Muscle of leg (tissue), 11 donors: Measurements from ENCODE around the gene MMP24. TPM values are rescaled to one million over a fixed set of nuclear protein-coding genes. Genes with fewer than 3 reads are reported as not detected.

Experiments used
- DNase-seq: peaks from one replicate; pipeline ENCODE4 v3.0.0; 2013
- H3K27ac ChIP-seq: one replicate; pipeline ENCODE4 v1.5.1; 2013; ENCODE audit warnings: mild to moderate bottlenecking, low read length, control low read depth
- H3K27me3 ChIP-seq: one replicate; pipeline ENCODE4 v1.6.1; 2013; ENCODE audit warnings: low read length; ENCODE audit not compliant: control insufficient read depth, insufficient read depth
- H3K36me3 ChIP-seq: one replicate; pipeline ENCODE4 v1.6.1; 2013; ENCODE audit warnings: low read length; ENCODE audit not compliant: control insufficient read depth, insufficient read depth
- H3K4me1 ChIP-seq: one replicate; pipeline ENCODE4 v1.6.1; 2013; ENCODE audit warnings: low read length; ENCODE audit not compliant: control insufficient read depth, insufficient read depth
- H3K4me3 ChIP-seq: one replicate; pipeline ENCODE4 v1.5.1; 2013; ENCODE audit warnings: low read length, control low read depth
- H3K9me3 ChIP-seq: replicated peaks from 2 replicates; pipeline ENCODE4 v1.6.1; 2013; ENCODE audit warnings: low read depth, low read length; ENCODE audit not compliant: control insufficient read depth
- WGBS: methylation state at CpG from one replicate; pipeline ENCODE4 v1.1.5; 2013; ENCODE audit warnings: missing lambda C conversion rate; ENCODE audit not compliant: insufficient coverage; 5-methylcytosine and 5-hydroxymethylcytosine counted together
- polyA plus RNA-seq, 8 donors: library from polyadenylated mRNA; unstranded; fragments of 120-200 nt; gene quantifications; one replicate each; pipeline versions ENCODE4 v1.2.1 to v1.2.3, GENCODE V29; 2013; ENCODE audit warnings: inconsistent platforms in 1 of 8, low replicate concordance in 1 of 8; ENCODE audit not compliant: insufficient read length in 8 of 8, insufficient read depth in 1 of 8
- total RNA-seq: library from RNA; stranded (reverse); fragments of 120-200 nt; gene quantifications from one replicate; pipeline ENCODE4 v1.2.4, GENCODE V29; 2013

Gene MMP24
- total and polyA plus RNA-seq, 9 donors: 0.27 to 0.61 (median 0.36) TPM

DNA sequence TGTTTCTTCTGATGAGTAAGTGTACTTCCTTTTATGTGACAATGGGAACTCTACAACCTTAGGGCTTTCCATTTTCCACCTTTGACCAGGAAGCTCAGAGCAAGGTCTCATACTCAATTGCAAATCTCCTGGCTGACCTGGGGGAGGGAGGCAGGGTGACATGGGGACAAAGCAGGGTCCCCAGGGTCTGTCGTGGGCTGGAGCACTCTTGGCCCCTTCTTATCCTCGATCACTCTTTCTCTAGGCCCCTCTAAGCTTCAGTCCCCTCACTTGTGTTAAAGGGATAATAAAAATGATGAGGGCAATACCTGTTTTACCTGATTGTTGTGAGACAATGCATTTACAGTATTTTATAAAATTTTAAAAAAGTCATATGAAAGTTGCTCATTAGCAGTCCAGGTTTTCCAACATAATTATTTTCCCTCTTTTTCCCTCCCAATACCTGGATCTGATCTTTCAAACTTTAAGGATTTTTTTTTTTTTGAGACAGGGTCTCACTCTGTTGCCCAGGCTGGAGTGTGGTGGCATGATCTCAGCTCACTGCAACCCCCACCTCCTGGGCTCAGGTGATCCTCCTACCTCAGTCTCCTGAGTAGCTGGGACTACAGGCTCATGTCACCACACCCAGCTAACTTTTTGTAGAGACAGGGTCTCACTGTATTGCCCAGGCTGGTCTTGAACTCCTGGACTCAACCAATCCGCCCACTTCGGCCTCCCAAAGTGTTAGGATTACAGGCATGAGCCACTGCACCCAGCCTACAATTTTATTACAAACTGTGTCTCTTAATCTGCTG is 74.2 kb downstream of the MMP24 start:
- WGBS: 100% methylated on average over 2 of the region's 4 CpGs
- H3K36me3 ChIP-seq: peaks cover 19% of the 10 kb centered on the region
- no peaks in the 10 kb centered on the region for H3K9me3 ChIP-seq
- no peak for DNase-seq
- no peak overlapping the region for H3K4me3 ChIP-seq
- peaks cover 3% of the 10 kb centered on the region for H3K4me1 ChIP-seq
- peaks cover 1% of the 10 kb centered on the region for H3K27me3 ChIP-seq
- no peak overlapping the region for H3K27ac ChIP-seq

DNA sequence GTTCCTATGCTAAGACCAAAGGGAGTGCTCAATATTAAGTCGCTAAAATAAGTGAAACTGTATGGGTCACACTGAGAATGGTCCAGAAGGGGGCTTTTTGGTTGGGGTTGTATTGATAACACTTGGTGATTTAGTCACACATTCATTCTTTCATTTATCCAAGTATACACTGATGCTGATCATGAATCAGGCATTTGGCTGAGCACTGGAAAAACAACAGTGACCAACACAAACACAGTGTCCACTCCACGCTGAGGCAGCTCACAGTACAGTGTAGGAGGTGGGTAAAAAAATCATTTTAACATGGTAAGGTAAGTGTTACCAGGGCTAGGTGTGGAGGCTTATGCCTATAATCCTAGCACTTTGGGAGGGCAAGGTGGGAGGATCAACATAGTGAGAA is 74.9 kb downstream of the MMP24 start:
- H3K4me3 ChIP-seq: no peak overlapping the region
- WGBS: no CpG with 5 or more reads among the region's 2 CpGs

DNA sequence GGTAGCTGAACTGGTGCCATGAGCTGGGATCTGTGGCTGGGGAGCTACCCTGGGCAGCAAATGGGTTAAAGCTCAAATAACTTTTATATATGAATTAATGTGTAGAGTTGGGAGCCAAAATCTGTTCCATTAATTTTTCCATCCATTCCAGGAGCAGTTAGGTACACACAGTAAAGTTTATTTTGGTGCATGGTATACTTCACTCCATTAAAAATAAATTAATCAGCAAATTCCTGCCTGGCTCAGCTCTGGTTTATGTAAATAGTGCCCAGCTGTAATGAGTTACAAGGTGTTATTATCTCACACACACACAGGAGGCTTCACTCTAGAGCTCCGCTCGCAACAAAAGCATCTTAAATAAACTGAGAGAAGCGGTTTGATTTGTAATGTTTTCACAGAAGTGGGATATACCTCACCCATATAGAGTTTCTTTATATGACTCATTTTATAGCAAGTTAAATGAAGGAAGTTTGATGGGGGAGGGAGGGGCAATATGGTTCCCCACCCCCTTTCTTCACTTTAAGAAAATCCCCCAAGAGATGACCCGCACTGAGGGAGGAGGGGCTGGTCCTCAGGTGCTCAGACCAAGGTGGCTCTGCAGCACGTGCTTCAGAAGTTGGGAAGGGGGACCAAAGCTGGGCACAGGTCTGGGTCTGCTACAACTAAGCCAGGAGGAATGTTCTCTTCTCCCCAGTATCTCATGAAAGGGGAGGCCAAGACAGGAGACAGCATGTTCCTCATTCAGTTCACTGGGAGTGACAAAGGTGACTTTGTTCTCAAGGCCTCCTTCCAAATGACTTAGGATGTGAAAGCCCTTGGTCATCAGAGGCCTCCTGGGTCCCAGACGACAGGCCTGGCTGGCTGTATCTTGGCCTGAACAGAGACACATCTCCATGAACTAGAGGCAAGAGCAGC is 76.2 kb downstream of the MMP24 start:
- WGBS: 80% methylated on average over 1 of the region's 6 CpGs
- peaks cover 33% of the 10 kb centered on the region for H3K36me3 ChIP-seq
- DNase-seq: no peak
- no peaks in the 10 kb centered on the region for H3K27me3 ChIP-seq
- H3K9me3 ChIP-seq: no peaks in the 10 kb centered on the region
- peaks cover 11% of the 10 kb centered on the region for H3K4me1 ChIP-seq
- no peak overlapping the region for H3K27ac ChIP-seq
- no peak overlapping the region for H3K4me3 ChIP-seq

More for the DNA sequence above, 74.9 kb downstream of the MMP24 start:
- Histone ChIP-seq H3K36me3 (peaks cover 25% of the 10 kb centered on the region), H3K27me3 (no peaks in the 10 kb centered on the region), H3K27ac (no peak overlapping the region), H3K4me1 (peaks cover 6% of the 10 kb centered on the region), H3K9me3 (no peaks in the 10 kb centered on the region)
- no peak for DNase-seq

DNA sequence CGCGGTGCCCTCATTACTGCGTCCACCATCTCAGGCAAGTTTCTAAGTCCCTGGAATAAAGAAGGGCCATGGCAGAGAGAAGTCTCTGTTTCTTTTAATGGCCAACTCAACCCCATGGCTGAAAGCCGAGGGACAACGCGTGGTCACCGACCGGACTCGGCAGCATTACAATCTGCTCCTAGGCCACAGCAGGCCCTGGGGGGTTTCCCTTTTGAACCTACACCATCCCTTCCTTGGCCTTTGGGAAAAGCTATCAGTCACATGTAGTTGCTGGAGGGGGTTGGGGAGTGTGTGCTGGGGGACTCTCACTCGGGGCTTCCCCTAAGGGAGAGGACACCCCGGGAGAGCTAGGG is 76.9 kb downstream of the MMP24 start:
- Histone ChIP-seq H3K9me3 (no peaks in the 10 kb centered on the region), H3K4me1 (peaks cover 16% of the 10 kb centered on the region), H3K27me3 (no peaks in the 10 kb centered on the region), H3K4me3 (no peak overlapping the region), H3K27ac (no peak overlapping the region), H3K36me3 (peaks cover 33% of the 10 kb centered on the region)
- 93% methylated on average over 9 of the region's 11 CpGs for WGBS
- DNase-seq: no peak

DNA sequence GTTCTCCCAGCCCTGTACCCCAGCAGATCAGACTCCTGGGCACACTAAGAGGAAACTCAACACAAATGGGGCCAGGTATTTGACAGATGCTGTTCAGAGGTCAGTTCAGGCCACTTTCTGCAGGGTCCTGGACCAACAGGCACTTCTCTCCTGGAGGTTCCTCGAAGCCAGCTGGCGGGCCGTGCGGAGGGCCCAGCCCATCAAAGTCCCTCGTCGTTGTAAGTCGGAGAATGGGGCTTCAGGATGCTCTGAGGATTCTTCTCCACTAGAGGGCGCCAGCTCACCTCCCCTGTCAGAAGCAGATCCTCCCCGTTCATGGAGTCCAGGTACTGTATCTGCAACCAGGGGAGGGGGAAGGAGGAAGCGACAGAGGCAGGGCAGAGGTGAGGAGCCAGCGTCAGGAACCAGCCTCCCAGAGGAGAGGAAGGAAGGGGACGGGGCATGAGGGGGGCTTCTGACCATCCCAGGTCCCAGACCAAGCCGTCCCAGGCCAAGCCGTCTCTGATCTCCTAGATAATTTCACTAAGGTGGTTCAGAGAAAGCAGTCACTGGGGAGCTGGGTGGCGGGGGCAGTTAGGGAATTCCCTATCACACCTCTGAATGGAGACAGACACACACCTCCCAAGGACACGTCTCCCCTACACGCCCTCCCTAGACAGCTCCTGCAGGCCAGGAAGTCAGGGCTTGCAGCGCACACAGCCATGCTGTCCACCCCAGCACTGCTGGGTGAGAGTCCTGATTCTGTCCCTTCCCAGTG is 77.4 kb downstream of the MMP24 start:
- 5% methylated on average over 6 of the region's 18 CpGs for WGBS
- DNase-seq: peak; percentile 82
- Histone ChIP-seq H3K27me3 (no peaks in the 10 kb centered on the region), H3K27ac (no peak overlapping the region), H3K36me3 (peaks cover 33% of the 10 kb centered on the region), H3K4me3 (no peak overlapping the region), H3K4me1 (peaks cover 18% of the 10 kb centered on the region), H3K9me3 (no peaks in the 10 kb centered on the region)

DNA sequence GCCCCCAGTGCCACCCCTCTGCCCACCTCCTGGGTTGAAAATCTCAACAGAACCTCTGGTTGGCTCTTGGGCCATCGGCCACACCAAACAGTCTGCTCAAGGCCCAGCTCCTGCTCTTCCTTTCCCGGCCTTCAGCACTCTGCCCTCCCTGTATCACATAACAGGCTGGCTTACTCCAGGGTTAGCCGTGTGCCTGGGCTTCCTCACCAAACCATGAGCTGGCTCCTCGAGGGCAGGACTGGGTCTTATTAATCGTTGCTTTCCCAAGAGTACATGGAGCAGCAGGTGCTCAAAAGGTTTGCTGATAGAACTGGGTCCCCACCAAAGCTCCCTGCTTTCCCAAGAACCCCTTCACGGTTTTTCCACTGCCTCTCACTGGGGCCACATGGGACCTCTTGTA is 78.5 kb downstream of the MMP24 start:
- H3K4me1 ChIP-seq: peaks cover 18% of the 10 kb centered on the region
- H3K4me3 ChIP-seq: no peak overlapping the region
- no peak for DNase-seq
- peaks cover 37% of the 10 kb centered on the region for H3K36me3 ChIP-seq
- 86% methylated on average over 6 of the region's 6 CpGs for WGBS
- no peak overlapping the region for H3K27ac ChIP-seq
- no peaks in the 10 kb centered on the region for H3K9me3 ChIP-seq
- H3K27me3 ChIP-seq: no peaks in the 10 kb centered on the region

DNA sequence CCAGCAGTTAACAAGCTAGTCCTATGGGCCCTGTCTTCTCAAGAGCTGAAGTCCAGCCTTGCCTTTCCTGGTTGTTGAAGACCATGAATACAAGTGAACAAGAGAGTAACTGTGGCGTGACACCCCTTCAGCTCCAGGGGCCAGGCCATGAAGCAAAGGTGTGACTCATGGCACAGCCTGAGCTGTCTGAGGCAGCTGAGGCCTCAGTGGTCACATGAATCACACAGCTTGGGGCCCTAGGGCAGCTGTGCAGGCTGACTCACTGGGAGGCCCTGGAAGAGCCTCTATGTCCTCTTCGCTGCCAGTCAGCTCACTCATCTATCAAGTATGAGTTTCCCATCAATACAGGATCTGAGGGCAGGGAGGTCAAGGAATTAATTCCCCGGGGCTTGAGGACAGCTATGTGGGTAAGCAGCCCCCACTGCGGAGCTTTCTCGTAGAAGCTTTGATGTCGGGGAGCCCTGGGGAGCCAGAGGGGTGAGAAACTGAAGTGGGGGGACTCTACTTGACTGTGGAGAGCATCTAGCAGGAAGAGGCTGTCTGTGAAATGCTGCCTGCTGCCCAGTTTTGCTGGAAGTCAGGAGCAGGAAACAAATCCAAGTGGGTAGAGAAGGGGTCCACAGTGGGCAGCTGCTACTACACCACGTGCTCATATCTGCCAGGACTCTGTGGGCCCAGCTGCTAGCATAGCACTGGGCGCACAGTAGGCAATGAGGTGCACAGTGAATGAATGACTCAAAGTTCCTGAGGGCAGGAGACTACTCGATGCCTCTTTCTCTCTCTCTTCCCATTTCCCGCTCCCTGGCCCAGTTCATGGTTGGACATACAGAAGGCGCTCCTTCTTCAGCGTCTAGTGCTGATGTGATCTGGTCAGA is 79.4 kb downstream of the MMP24 start:
- no peak for DNase-seq

DNA sequence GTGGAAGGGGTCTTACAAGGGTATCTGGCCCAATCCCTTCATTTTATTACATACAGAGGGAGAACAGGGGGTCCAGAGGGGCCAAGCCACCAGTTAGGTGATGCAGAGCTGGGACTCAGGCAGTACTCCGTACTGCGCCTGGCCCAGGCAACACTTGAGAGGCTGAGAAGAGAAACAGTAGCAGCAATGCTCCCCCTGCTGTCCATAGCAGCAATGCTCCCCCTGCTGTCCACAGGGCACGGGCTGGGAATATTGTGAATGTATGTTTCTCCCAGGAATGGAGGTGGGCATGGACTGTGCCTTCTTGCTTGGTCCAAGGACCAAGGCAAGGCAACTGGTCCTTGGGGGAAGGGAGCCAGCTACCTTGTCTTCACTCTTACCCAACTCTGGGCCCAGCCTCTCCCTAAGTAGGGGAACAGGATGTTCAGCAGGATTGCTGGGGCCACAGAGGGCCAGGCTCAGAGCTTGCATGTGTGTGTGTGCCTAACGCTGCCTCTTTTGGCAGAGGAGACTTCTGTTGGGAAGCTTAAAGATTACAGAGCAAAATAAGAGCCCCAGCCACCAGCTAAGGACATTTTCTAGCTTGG is 80.5 kb downstream of the MMP24 start:
- Histone ChIP-seq H3K36me3 (peaks cover 41% of the 10 kb centered on the region), H3K4me1 (peaks cover 18% of the 10 kb centered on the region), H3K4me3 (no peak overlapping the region), H3K27ac (no peak overlapping the region), H3K9me3 (no peaks in the 10 kb centered on the region), H3K27me3 (no peaks in the 10 kb centered on the region)
- peak; percentile 31 for DNase-seq
- WGBS: 35% methylated on average over 2 of the region's 4 CpGs

More for the DNA sequence above, 79.4 kb downstream of the MMP24 start:
- 89% methylated on average over 8 of the region's 12 CpGs for WGBS
- H3K27me3 ChIP-seq: no peaks in the 10 kb centered on the region
- peaks cover 18% of the 10 kb centered on the region for H3K4me1 ChIP-seq
- peaks cover 38% of the 10 kb centered on the region for H3K36me3 ChIP-seq
- H3K27ac ChIP-seq: no peak overlapping the region
- H3K9me3 ChIP-seq: no peaks in the 10 kb centered on the region
- H3K4me3 ChIP-seq: no peak overlapping the region
